ENCODE measurements around the gene PTPRC.

The PTPRC gene

DNA sequence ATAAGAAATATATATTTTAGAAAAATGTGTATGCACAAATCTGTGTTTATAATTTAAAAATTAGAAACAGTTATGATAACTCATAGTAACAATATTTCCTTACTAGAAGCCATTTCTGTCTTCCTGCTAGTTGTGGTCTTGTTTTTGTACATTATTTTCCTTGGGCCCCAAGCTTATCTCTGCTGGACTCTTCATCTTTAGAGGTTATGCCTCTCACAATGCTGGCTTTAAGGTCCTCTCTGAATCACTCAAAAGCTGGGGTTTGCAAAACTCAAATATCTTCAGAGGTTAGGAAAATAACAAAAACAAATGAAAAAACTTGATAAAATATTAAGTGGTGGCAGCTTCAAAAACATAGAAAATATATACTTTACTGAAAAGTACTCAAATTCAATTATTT is 133.8 kb downstream of the PTPRC start:
- TF ChIP-seq TEAD4 (IDR thresholded peaks at IDR 0.05) (no peak), FOXM1 (IDR thresholded peaks at IDR 0.05; ENCODE audit: borderline replicate concordance, low read depth) (no peak), EP300 (IDR thresholded peaks at IDR 0.05; ENCODE audit: borderline replicate concordance) (no peak), CREB1 (IDR thresholded peaks at IDR 0.05; ENCODE audit: low read depth) (no peak), RAD21 (IDR thresholded peaks at IDR 0.05; ENCODE audit: low read depth) (no peak), NFIC (IDR thresholded peaks at IDR 0.05) (no peak), YY1 (IDR thresholded peaks at IDR 0.05; ENCODE audit: low read depth) (no peak), TCF12 (IDR thresholded peaks at IDR 0.05; ENCODE audit: low read depth) (no peak), CEBPB (IDR thresholded peaks at IDR 0.05) (no peak), ZBTB7A (IDR thresholded peaks at IDR 0.05; ENCODE audit: low read depth) (no peak), EGR1 (IDR thresholded peaks at IDR 0.05) (no peak), TAF1 (IDR thresholded peaks at IDR 0.05; ENCODE audit: low read depth) (no peak)
- TF ChIP-seq, protein P1, sequence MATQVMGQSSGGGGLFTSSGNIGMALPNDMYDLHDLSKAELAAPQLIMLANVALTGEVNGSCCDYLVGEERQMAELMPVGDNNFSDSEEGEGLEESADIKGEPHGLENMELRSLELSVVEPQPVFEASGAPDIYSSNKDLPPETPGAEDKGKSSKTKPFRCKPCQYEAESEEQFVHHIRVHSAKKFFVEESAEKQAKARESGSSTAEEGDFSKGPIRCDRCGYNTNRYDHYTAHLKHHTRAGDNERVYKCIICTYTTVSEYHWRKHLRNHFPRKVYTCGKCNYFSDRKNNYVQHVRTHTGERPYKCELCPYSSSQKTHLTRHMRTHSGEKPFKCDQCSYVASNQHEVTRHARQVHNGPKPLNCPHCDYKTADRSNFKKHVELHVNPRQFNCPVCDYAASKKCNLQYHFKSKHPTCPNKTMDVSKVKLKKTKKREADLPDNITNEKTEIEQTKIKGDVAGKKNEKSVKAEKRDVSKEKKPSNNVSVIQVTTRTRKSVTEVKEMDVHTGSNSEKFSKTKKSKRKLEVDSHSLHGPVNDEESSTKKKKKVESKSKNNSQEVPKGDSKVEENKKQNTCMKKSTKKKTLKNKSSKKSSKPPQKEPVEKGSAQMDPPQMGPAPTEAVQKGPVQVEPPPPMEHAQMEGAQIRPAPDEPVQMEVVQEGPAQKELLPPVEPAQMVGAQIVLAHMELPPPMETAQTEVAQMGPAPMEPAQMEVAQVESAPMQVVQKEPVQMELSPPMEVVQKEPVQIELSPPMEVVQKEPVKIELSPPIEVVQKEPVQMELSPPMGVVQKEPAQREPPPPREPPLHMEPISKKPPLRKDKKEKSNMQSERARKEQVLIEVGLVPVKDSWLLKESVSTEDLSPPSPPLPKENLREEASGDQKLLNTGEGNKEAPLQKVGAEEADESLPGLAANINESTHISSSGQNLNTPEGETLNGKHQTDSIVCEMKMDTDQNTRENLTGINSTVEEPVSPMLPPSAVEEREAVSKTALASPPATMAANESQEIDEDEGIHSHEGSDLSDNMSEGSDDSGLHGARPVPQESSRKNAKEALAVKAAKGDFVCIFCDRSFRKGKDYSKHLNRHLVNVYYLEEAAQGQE (IDR thresholded peaks at IDR 0.05; ENCODE audit: low read depth): no peak
- TF ChIP-seq, protein P2, sequence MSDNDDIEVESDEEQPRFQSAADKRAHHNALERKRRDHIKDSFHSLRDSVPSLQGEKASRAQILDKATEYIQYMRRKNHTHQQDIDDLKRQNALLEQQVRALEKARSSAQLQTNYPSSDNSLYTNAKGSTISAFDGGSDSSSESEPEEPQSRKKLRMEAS (IDR thresholded peaks at IDR 0.05): no peak
- TF ChIP-seq, protein P3, sequence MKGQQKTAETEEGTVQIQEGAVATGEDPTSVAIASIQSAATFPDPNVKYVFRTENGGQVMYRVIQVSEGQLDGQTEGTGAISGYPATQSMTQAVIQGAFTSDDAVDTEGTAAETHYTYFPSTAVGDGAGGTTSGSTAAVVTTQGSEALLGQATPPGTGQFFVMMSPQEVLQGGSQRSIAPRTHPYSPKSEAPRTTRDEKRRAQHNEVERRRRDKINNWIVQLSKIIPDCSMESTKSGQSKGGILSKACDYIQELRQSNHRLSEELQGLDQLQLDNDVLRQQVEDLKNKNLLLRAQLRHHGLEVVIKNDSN (IDR thresholded peaks at IDR 0.05): no peak

DNA sequence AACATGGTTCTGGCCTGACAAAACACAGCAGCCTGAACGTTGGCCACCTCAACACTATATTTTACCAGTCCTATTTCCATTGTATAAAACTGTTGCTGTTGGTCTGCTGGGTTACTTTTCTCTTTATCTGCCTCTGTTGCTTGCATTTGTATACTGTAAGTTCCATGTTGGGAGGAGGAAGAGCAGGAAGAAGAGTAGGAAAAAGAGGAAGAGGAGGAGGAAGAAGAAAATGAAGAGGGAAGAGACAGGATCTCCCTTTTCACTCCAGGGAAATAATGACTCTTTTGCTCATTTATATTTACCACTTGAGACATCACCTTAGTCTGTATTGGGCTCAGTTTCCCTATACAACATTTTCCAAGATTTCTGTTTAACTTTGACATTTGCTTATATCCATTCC is 134.2 kb downstream of the PTPRC start:
- no peak for TF ChIP-seq TAF1 (IDR thresholded peaks at IDR 0.05; ENCODE audit: low read depth)
- no peak for TF ChIP-seq EGR1 (IDR thresholded peaks at IDR 0.05)
- no peak for TF ChIP-seq YY1 (IDR thresholded peaks at IDR 0.05; ENCODE audit: low read depth)
- TF ChIP-seq, protein P3 (IDR thresholded peaks at IDR 0.05): no peak
- TF ChIP-seq NFIC (IDR thresholded peaks at IDR 0.05): no peak
- TF ChIP-seq RAD21 (IDR thresholded peaks at IDR 0.05; ENCODE audit: low read depth): no peak
- TF ChIP-seq TEAD4 (IDR thresholded peaks at IDR 0.05): no peak
- TF ChIP-seq, protein P2 (IDR thresholded peaks at IDR 0.05): no peak
- TF ChIP-seq FOXM1 (IDR thresholded peaks at IDR 0.05; ENCODE audit: borderline replicate concordance, low read depth): no peak
- TF ChIP-seq, protein P1 (IDR thresholded peaks at IDR 0.05; ENCODE audit: low read depth): no peak
- no peak for TF ChIP-seq EP300 (IDR thresholded peaks at IDR 0.05; ENCODE audit: borderline replicate concordance)
- no peak for TF ChIP-seq TCF12 (IDR thresholded peaks at IDR 0.05; ENCODE audit: low read depth)
- TF ChIP-seq CREB1 (IDR thresholded peaks at IDR 0.05; ENCODE audit: low read depth): no peak
- TF ChIP-seq CEBPB (IDR thresholded peaks at IDR 0.05): no peak

DNA sequence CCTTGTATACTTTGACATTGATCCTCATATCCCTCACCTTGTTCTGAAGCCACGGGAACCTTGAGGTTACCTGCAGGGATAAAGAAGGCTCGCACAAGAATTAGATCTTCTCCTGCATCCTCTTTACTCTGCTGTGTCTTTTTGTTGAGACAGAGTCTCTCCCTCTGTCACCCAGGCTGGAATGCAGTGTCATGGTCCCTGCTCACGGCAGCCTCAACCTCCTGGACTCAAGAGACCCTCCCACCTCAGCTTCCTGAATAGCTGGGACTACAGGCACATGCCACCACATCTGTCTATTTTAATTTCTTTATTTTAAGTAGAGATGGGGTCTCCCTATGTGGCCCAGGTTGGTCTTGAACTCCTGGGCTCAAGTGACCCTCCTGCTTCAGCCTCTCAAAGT is 134.7 kb downstream of the PTPRC start:
- TF ChIP-seq, protein P2 (IDR thresholded peaks at IDR 0.05): no peak
- TF ChIP-seq, protein P3 (IDR thresholded peaks at IDR 0.05): no peak
- TF ChIP-seq EP300 (IDR thresholded peaks at IDR 0.05; ENCODE audit: borderline replicate concordance): no peak
- TF ChIP-seq FOXM1 (IDR thresholded peaks at IDR 0.05; ENCODE audit: borderline replicate concordance, low read depth): no peak
- no peak for TF ChIP-seq TEAD4 (IDR thresholded peaks at IDR 0.05)
- TF ChIP-seq TCF12 (IDR thresholded peaks at IDR 0.05; ENCODE audit: low read depth): no peak
- TF ChIP-seq TAF1 (IDR thresholded peaks at IDR 0.05; ENCODE audit: low read depth): no peak
- TF ChIP-seq CEBPB (IDR thresholded peaks at IDR 0.05): no peak
- TF ChIP-seq YY1 (IDR thresholded peaks at IDR 0.05; ENCODE audit: low read depth): no peak
- TF ChIP-seq CREB1 (IDR thresholded peaks at IDR 0.05; ENCODE audit: low read depth): no peak
- no peak for TF ChIP-seq NFIC (IDR thresholded peaks at IDR 0.05)
- TF ChIP-seq, protein P1 (IDR thresholded peaks at IDR 0.05; ENCODE audit: low read depth): no peak
- no peak for TF ChIP-seq EGR1 (IDR thresholded peaks at IDR 0.05)
- TF ChIP-seq RAD21 (IDR thresholded peaks at IDR 0.05; ENCODE audit: low read depth): no peak
- no peak for TF ChIP-seq ZBTB7A (IDR thresholded peaks at IDR 0.05; ENCODE audit: low read depth)

Measured in Ishikawa (cell line).